Caco-2 (cell line): ENCODE results near the gene ACHE. TPM values are rescaled to one million over a fixed set of nuclear protein-coding genes. Genes with fewer than 3 reads are reported as not detected.
"Not testable (repeated sequence)": the region's sequence is repeated elsewhere in the genome, so short reads cannot be mapped to it uniquely, and the experiment has no call there.

Source experiments
- BruUV-seq: library from RNA; stranded (reverse); fragments of 400-500 nt; replicated peaks from 2 replicates; lab custom pipeline; 2021; lab: Mats Ljungman, UMichigan
- CTCF ChIA-PET: fragments of 300-600 bp; sonication (Branson Sonifier 250); formaldehyde crosslinking; loops from one replicate; lab custom pipeline; 2022; ENCODE audit warnings: antibody characterized with exemption; lab: Charles Lee
- POLR2A ChIA-PET: fragments of 300-600 bp; sonication (Branson Sonifier 250); formaldehyde crosslinking; loops from one replicate; lab custom pipeline; 2022; ENCODE audit warnings: antibody characterized with exemption; lab: Charles Lee
- DNase-seq, 2 experiments: peaks; one replicate each; pipeline versions ENCODE4 v3.0.0 to v3.0.0-alpha.2; 2020 to 2022
- H3K27me3 ChIP-seq: replicated peaks from 2 replicates; pipeline ENCODE4 v1.6.0; 2011; ENCODE audit warnings: low read length; ENCODE audit not compliant: control insufficient read depth, insufficient read depth
- H3K36me3 ChIP-seq: 2 replicates; pipeline ENCODE4 v1.5.1; 2011; ENCODE audit warnings: low read length; ENCODE audit not compliant: control insufficient read depth, insufficient read depth
- H3K4me1 ChIP-seq: fragments of 250-450 bp; sonication (Bioruptor Pico); 2 replicates; pipeline ENCODE4 v1.5.1; 2020; ENCODE audit warnings: mild to moderate bottlenecking
- H3K4me3 ChIP-seq: 2 replicates; pipeline ENCODE4 v1.5.1; 2011; ENCODE audit warnings: low read depth, mild to moderate bottlenecking, control low read depth, low read length
- H3K9me3 ChIP-seq: fragments of 250-450 bp; sonication (Bioruptor Pico); 2 replicates; pipeline ENCODE4 v1.5.1; 2020; ENCODE audit warnings: mild to moderate bottlenecking, moderate library complexity
- H3K27ac Mint-ChIP-seq: one replicate; pipeline ENCODE4 v1.8.0; 2022; ENCODE audit warnings: mixed read lengths; ENCODE audit not compliant: unreplicated experiment
- H3K27me3 Mint-ChIP-seq: one replicate; pipeline ENCODE4 v1.8.0; 2022; ENCODE audit warnings: mixed read lengths; ENCODE audit not compliant: insufficient read depth, unreplicated experiment
- H3K36me3 Mint-ChIP-seq: one replicate; pipeline ENCODE4 v1.8.0; 2022; ENCODE audit warnings: mild to moderate bottlenecking, mixed read lengths; ENCODE audit not compliant: insufficient read depth, unreplicated experiment
- H3K4me1 Mint-ChIP-seq: one replicate; pipeline ENCODE4 v1.8.0; 2022; ENCODE audit warnings: low read depth, mixed read lengths; ENCODE audit not compliant: unreplicated experiment
- H3K4me3 Mint-ChIP-seq: one replicate; pipeline ENCODE4 v1.8.0; 2022; ENCODE audit warnings: mild to moderate bottlenecking, moderate library complexity, mixed read lengths; ENCODE audit not compliant: unreplicated experiment
- H3K9me3 Mint-ChIP-seq: one replicate; pipeline ENCODE4 v1.8.0; 2022; ENCODE audit warnings: mixed read lengths; ENCODE audit not compliant: unreplicated experiment
- intact Hi-C: fragments of 100-400 bp; cut with micrococcal nuclease; formaldehyde crosslinking; loops from one replicate; pipeline ENCODE4 v1.10.0; 2022; ENCODE audit not compliant: unreplicated experiment
- total RNA-seq: library from RNA; stranded (reverse); gene quantifications from 2 replicates; pipeline ENCODE4 v1.2.3, GENCODE V29; 2022
- TF ChIP-seq, protein P1 (sequence below), 2 experiments: fragments of 200-600 bp in 1 of 2; IDR thresholded peaks; 1 replicate in 1 of 2; 2 replicates in 1 of 2; pipeline versions ENCODE4 v1.5.1 to v1.8.0; 2011 to 2022; ENCODE audit warnings: antibody characterized with exemption in 1 of 2, control low read depth in 1 of 2, inconsistent platforms in 1 of 2, low read depth in 1 of 2, low read length in 1 of 2, mild to moderate bottlenecking in 1 of 2, moderate library complexity in 1 of 2; ENCODE audit not compliant: insufficient read depth in 1 of 2, severe bottlenecking in 1 of 2, unreplicated experiment in 1 of 2

Gene ACHE
- total RNA-seq, 1 experiment from 2014 or later = 19.0 TPM

GRCh38 chr7:100856871-100857282 lies 38.8 kb downstream of the ACHE start:
- peak overlapping the region; percentile 19 for H3K4me3 Mint-ChIP-seq
- Histone ChIP-seq H3K36me3 (peaks cover 5% of the 10 kb centered on the region), H3K9me3 (no peaks in the 10 kb centered on the region), H3K4me1 (peaks cover 11% of the 10 kb centered on the region), H3K4me3 (no peak overlapping the region), H3K27me3 (no peaks in the 10 kb centered on the region)
- H3K27me3 Mint-ChIP-seq = no peaks in the 10 kb centered on the region
- intact Hi-C loops = no loop called here
- peak; percentile 76 to 81 for DNase-seq
- ChIA-PET POLR2A (interaction anchor here (0.7 kb wide), 1 partner anchor 33 kb away, joined by 3 read pairs; the partner anchor contains the start of gene UFSP1), CTCF (interaction anchor here (0.6 kb wide), 1 partner anchor 129 kb away, joined by 3 read pairs; no protein-coding TSS in a partner anchor)
- TF ChIP-seq, protein P1, sequence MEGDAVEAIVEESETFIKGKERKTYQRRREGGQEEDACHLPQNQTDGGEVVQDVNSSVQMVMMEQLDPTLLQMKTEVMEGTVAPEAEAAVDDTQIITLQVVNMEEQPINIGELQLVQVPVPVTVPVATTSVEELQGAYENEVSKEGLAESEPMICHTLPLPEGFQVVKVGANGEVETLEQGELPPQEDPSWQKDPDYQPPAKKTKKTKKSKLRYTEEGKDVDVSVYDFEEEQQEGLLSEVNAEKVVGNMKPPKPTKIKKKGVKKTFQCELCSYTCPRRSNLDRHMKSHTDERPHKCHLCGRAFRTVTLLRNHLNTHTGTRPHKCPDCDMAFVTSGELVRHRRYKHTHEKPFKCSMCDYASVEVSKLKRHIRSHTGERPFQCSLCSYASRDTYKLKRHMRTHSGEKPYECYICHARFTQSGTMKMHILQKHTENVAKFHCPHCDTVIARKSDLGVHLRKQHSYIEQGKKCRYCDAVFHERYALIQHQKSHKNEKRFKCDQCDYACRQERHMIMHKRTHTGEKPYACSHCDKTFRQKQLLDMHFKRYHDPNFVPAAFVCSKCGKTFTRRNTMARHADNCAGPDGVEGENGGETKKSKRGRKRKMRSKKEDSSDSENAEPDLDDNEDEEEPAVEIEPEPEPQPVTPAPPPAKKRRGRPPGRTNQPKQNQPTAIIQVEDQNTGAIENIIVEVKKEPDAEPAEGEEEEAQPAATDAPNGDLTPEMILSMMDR (IDR thresholded peaks at IDR 0.05; ENCODE audit: insufficient read depth in 1 of 2, low read depth in 1 of 2, low read length in 1 of 2, severe bottlenecking in 1 of 2, unreplicated experiment in 1 of 2) = no peak
- peak overlapping the region; percentile 44 for H3K27ac Mint-ChIP-seq
- peaks cover 15% of the 10 kb centered on the region for H3K4me1 Mint-ChIP-seq
- no peaks in the 10 kb centered on the region for H3K9me3 Mint-ChIP-seq
- peaks cover 68% of the 10 kb centered on the region for H3K36me3 Mint-ChIP-seq
- no TSS peak for BruUV-seq

DNA sequence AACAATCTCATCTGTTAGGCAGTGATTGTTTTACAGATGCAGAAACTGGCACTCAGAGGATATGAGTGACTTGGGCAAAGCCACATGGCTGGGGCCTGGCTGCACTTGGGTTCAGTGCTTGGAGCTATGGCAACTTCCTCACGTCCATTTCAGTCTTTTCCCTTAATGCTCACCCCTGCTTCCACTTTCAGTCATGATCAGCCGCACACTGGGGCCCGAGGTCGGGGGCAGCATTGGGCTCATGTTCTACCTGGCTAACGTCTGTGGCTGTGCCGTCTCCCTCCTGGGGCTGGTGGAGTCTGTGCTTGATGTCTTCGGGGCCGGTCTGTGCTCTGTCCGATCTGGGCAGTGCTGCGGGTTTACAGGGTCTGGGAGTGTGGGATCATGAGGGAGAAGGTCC lies 40.2 kb downstream of the ACHE start:
- H3K36me3 Mint-ChIP-seq = peaks cover 58% of the 10 kb centered on the region
- intact Hi-C loops = no loop called here
- H3K27me3 Mint-ChIP-seq = no peaks in the 10 kb centered on the region
- H3K4me1 ChIP-seq = peaks cover 11% of the 10 kb centered on the region
- H3K27me3 ChIP-seq = no peaks in the 10 kb centered on the region
- H3K36me3 ChIP-seq = peaks cover 1% of the 10 kb centered on the region
- BruUV-seq = no TSS peak
- TF ChIP-seq, protein P1 (IDR thresholded peaks at IDR 0.05; ENCODE audit: insufficient read depth in 1 of 2, low read depth in 1 of 2, low read length in 1 of 2, severe bottlenecking in 1 of 2, unreplicated experiment in 1 of 2) = no peak
- no peak for DNase-seq
- no peaks in the 10 kb centered on the region for H3K9me3 ChIP-seq
- ChIA-PET POLR2A (no interaction called here), CTCF (interaction anchor here (1.2 to 1.3 kb wide), 2 partner anchors 150 to 243 kb away, joined by 3 to 5 read pairs; partner anchors contain the start of genes MOSPD3 and POP7)
- no peak overlapping the region for H3K4me3 ChIP-seq
- peaks cover 15% of the 10 kb centered on the region for H3K4me1 Mint-ChIP-seq
- no peaks in the 10 kb centered on the region for H3K9me3 Mint-ChIP-seq
- H3K4me3 Mint-ChIP-seq = no peak overlapping the region
- peak overlapping the region; percentile 82 for H3K27ac Mint-ChIP-seq

GRCh38 chr7:100854899-100855298 lies 40.8 kb downstream of the ACHE start:
- intact Hi-C loops, BruUV-seq: not testable (repeated sequence)

More at GRCh38 chr7:100854899-100855298, 40.8 kb downstream of the ACHE start:
- POLR2A ChIA-PET, H3K27me3 ChIP-seq, CTCF ChIA-PET, H3K9me3 ChIP-seq, H3K4me3 Mint-ChIP-seq, H3K27me3 Mint-ChIP-seq, H3K36me3 ChIP-seq, H3K9me3 Mint-ChIP-seq, H3K4me3 ChIP-seq, H3K27ac Mint-ChIP-seq, DNase-seq: not testable (repeated sequence)
- Mint-ChIP-seq H3K4me1 (peaks cover 15% of the 10 kb centered on the region), H3K36me3 (peaks cover 52% of the 10 kb centered on the region)
- H3K4me1 ChIP-seq = peaks cover 11% of the 10 kb centered on the region
